ENCODE results near the gene SLC33A1.
A peak's percentile ranks its signal among the peaks of the same experiment; 100 is the strongest.
"Not testable (repeated sequence)": the region's sequence is repeated elsewhere in the genome, so short reads cannot be mapped to it uniquely, and the experiment has no call there.

Gene SLC33A1

GRCh38 chr3:155861476-155862183 lies 7.4 kb upstream of the SLC33A1 start:
- no peak for DNase-seq (ENCODE audit: low spot score)

GRCh38 chr3:155860424-155860823 lies 6.2 kb upstream of the SLC33A1 start:
- not testable (repeated sequence) for DNase-seq (ENCODE audit: low spot score)

- peak; percentile 44 for DNase-seq (ENCODE audit: low spot score)
Observed at GRCh38 chr3:155859859-155860258, 5.6 kb upstream of the SLC33A1 start.

GRCh38 chr3:155853214-155854140 lies 750 bp downstream of the SLC33A1 start:
- peak; percentile 55 for DNase-seq (ENCODE audit: low spot score)

- DNase-seq (ENCODE audit: low spot score), result no peak
Observed at GRCh38 chr3:155852341-155852740, 1.9 kb downstream of the SLC33A1 start.

GRCh38 chr3:155849404-155849803 lies 4.8 kb downstream of the SLC33A1 start:
- DNase-seq (ENCODE audit: low spot score), result not testable (repeated sequence)

GRCh38 chr3:155847993-155848392 lies 6.2 kb downstream of the SLC33A1 start:
- no peak for DNase-seq (ENCODE audit: low spot score)

- DNase-seq (ENCODE audit: low spot score), result no peak
Observed at GRCh38 chr3:155846119-155846518, 8.1 kb downstream of the SLC33A1 start.

- no peak for DNase-seq (ENCODE audit: low spot score)
Observed at GRCh38 chr3:155843569-155843968, 10.7 kb downstream of the SLC33A1 start.

GRCh38 chr3:155835341-155836071 lies 18.7 kb downstream of the SLC33A1 start:
- no peak for DNase-seq (ENCODE audit: low spot score)

GRCh38 chr3:155828490-155829098 lies 25.6 kb downstream of the SLC33A1 start:
- not testable (repeated sequence) for DNase-seq (ENCODE audit: low spot score)

GRCh38 chr3:155815030-155815545 lies 39.1 kb downstream of the SLC33A1 start:
- DNase-seq (ENCODE audit: low spot score), result no peak

GRCh38 chr3:155813224-155813623 lies 41.0 kb downstream of the SLC33A1 start:
- not testable (repeated sequence) for DNase-seq (ENCODE audit: low spot score)

- no peak for DNase-seq (ENCODE audit: low spot score)
Observed at GRCh38 chr3:155809181-155809580, 45.0 kb downstream of the SLC33A1 start.

GRCh38 chr3:155807823-155808222 lies 46.4 kb downstream of the SLC33A1 start:
- DNase-seq (ENCODE audit: low spot score), result no peak

- DNase-seq (ENCODE audit: low spot score), result peak; percentile 96
Observed at GRCh38 chr3:155805802-155806618, 48.2 kb downstream of the SLC33A1 start, which contains the start of gene C3orf33. TSS of gene C3orf33 (minus strand) at chr3:155806278. CDS start at chr3:155806252, 26 bp downstream.

- no peak for DNase-seq (ENCODE audit: low spot score)
Observed at GRCh38 chr3:155805204-155805801, 48.9 kb downstream of the SLC33A1 start.

- DNase-seq (ENCODE audit: low spot score), result no peak
Observed at GRCh38 chr3:155804323-155804722, 49.9 kb downstream of the SLC33A1 start.

GRCh38 chr3:155792532-155792931 lies 61.7 kb downstream of the SLC33A1 start:
- DNase-seq (ENCODE audit: low spot score), result no peak

- DNase-seq (ENCODE audit: low spot score), result no peak
Observed at GRCh38 chr3:155791190-155791589, 63.0 kb downstream of the SLC33A1 start.
